Astrocyte (in vitro differentiated cells and primary cell): ENCODE data around the gene DYNLRB1. TPM values are rescaled to one million over a fixed set of nuclear protein-coding genes. Genes with fewer than 3 reads are reported as not detected.

ENCODE experiments used
- DNase-seq: peaks from one replicate; pipeline ENCODE4 v3.0.0-alpha.2; 2010; ENCODE audit warnings: low read depth
- FAIRE-seq: peaks from 2 replicates; lab custom pipeline; 2011; peaks lifted over from hg19 to GRCh38; lab: Jason Lieb, UNC
- H2AFZ ChIP-seq: 2 replicates; pipeline ENCODE4 v1.6.0; 2012; ENCODE audit warnings: low read depth, low read length, inconsistent platforms
- H3K27ac ChIP-seq: 2 replicates; pipeline ENCODE4 v1.5.1; 2011; ENCODE audit warnings: low read depth, low read length, inconsistent platforms
- H3K27me3 ChIP-seq: 2 replicates; pipeline ENCODE4 v1.6.0; 2011; ENCODE audit warnings: low read length, inconsistent platforms; ENCODE audit not compliant: insufficient read depth
- H3K36me3 ChIP-seq: 2 replicates; pipeline ENCODE4 v1.5.1; 2011; ENCODE audit warnings: low read length, inconsistent platforms; ENCODE audit not compliant: insufficient read depth
- H3K4me1 ChIP-seq: 2 replicates; pipeline ENCODE4 v1.5.1; 2011; ENCODE audit warnings: low read length, inconsistent platforms; ENCODE audit not compliant: insufficient read depth
- H3K4me2 ChIP-seq: 2 replicates; pipeline ENCODE4 v1.6.0; 2012; ENCODE audit warnings: low read length, inconsistent platforms
- H3K4me3 ChIP-seq: 2 replicates; pipeline ENCODE4 v1.5.1; 2011; ENCODE audit warnings: low read depth, mild to moderate bottlenecking, low read length, inconsistent platforms; ENCODE audit not compliant: insufficient read depth
- H3K79me2 ChIP-seq: 2 replicates; pipeline ENCODE4 v1.6.0; 2012; ENCODE audit warnings: mild to moderate bottlenecking, low read length, inconsistent platforms; ENCODE audit not compliant: insufficient read depth
- H3K9ac ChIP-seq: 2 replicates; pipeline ENCODE4 v1.6.0; 2012; ENCODE audit warnings: mild to moderate bottlenecking, low read length, inconsistent platforms
- H3K9me3 ChIP-seq: 2 replicates; pipeline ENCODE4 v1.5.1; 2012; ENCODE audit warnings: low read depth, mild to moderate bottlenecking, low read length, inconsistent platforms; ENCODE audit not compliant: insufficient read depth
- H4K20me1 ChIP-seq: 2 replicates; pipeline ENCODE4 v1.6.0; 2012; ENCODE audit warnings: low read length, inconsistent platforms; ENCODE audit not compliant: insufficient read depth
- H3K27ac Mint-ChIP-seq: one replicate; pipeline ENCODE4 v1.8.0; 2021; ENCODE audit warnings: mild to moderate bottlenecking, mixed read lengths; ENCODE audit not compliant: unreplicated experiment
- H3K27me3 Mint-ChIP-seq: one replicate; pipeline ENCODE4 v1.8.0; 2021; ENCODE audit warnings: low read depth, mixed read lengths; ENCODE audit not compliant: unreplicated experiment
- H3K36me3 Mint-ChIP-seq: one replicate; pipeline ENCODE4 v1.8.0; 2021; ENCODE audit warnings: low read depth, mixed read lengths; ENCODE audit not compliant: unreplicated experiment
- H3K4me1 Mint-ChIP-seq: one replicate; pipeline ENCODE4 v1.8.0; 2021; ENCODE audit warnings: low read depth, mixed read lengths; ENCODE audit not compliant: unreplicated experiment
- H3K4me3 Mint-ChIP-seq: one replicate; pipeline ENCODE4 v1.8.0; 2021; ENCODE audit warnings: mild to moderate bottlenecking, moderate library complexity, mixed read lengths; ENCODE audit not compliant: unreplicated experiment
- H3K9me3 Mint-ChIP-seq: one replicate; pipeline ENCODE4 v1.8.0; 2021; ENCODE audit warnings: mild to moderate bottlenecking, mixed read lengths; ENCODE audit not compliant: unreplicated experiment
- CTCF ChIP-seq: IDR thresholded peaks from 2 replicates; pipeline ENCODE4 v1.5.1; 2011; ENCODE audit warnings: low read depth, mild to moderate bottlenecking, inconsistent platforms, low read length, moderate library complexity; ENCODE audit not compliant: insufficient read depth
- EZH2 ChIP-seq: IDR thresholded peaks from 2 replicates; pipeline ENCODE4 v1.6.1; 2012; ENCODE audit warnings: mild to moderate bottlenecking, low read length, inconsistent platforms; ENCODE audit not compliant: insufficient read depth
- total RNA-seq: library from RNA; stranded (reverse); gene quantifications from 2 replicates; pipeline ENCODE4 v1.2.1, GENCODE V29; 2021

DYNLRB1 gene
- total RNA-seq, 1 donor from 2014 or later: 118 TPM

GRCh38 chr20:34491932-34492509, 24.2 kb upstream of the DYNLRB1 start:
- Mint-ChIP-seq H3K36me3 (peaks cover 17% of the 10 kb centered on the region), H3K4me1 (peaks cover 11% of the 10 kb centered on the region), H3K9me3 (no peaks in the 10 kb centered on the region), H3K27me3 (no peaks in the 10 kb centered on the region), H3K4me3 (no peak overlapping the region), H3K27ac (no peak overlapping the region)
- FAIRE-seq (no peak), DNase-seq (no peak)
- Histone ChIP-seq H3K9ac (no peak overlapping the region), H3K4me2 (no peak overlapping the region), H3K4me1 (no peaks in the 10 kb centered on the region), H4K20me1 (peaks cover 41% of the 10 kb centered on the region), H3K4me3 (no peak overlapping the region), H3K79me2 (peaks cover 11% of the 10 kb centered on the region), H3K27me3 (no peaks in the 10 kb centered on the region), H3K9me3 (no peaks in the 10 kb centered on the region), H3K27ac (no peak overlapping the region), H2AFZ (no peak overlapping the region), H3K36me3 (peaks cover 63% of the 10 kb centered on the region)
- TF ChIP-seq EZH2 (no peak), CTCF (no peak)

- Mint-ChIP-seq H3K36me3 (peaks cover 26% of the 10 kb centered on the region), H3K4me3 (no peak overlapping the region), H3K4me1 (peaks cover 11% of the 10 kb centered on the region), H3K27ac (no peak overlapping the region), H3K9me3 (no peaks in the 10 kb centered on the region), H3K27me3 (no peaks in the 10 kb centered on the region)
- no peak overlapping the region for H2AFZ ChIP-seq
- H3K79me2 ChIP-seq: peaks cover 27% of the 10 kb centered on the region
- no peaks in the 10 kb centered on the region for H3K4me1 ChIP-seq
- peaks cover 53% of the 10 kb centered on the region for H3K36me3 ChIP-seq
- no peak overlapping the region for H3K9ac ChIP-seq
- TF ChIP-seq CTCF (no peak), EZH2 (no peak)
- no peak overlapping the region for H3K4me2 ChIP-seq
- no peak for FAIRE-seq
- H3K27ac ChIP-seq: no peak overlapping the region
- H4K20me1 ChIP-seq: peaks cover 49% of the 10 kb centered on the region
- H3K4me3 ChIP-seq: no peak overlapping the region
- H3K27me3 ChIP-seq: no peaks in the 10 kb centered on the region
- H3K9me3 ChIP-seq: no peaks in the 10 kb centered on the region
- DNase-seq: no peak
Measured at GRCh38 chr20:34493646-34494045, 22.6 kb upstream of the DYNLRB1 start.

- Histone ChIP-seq H3K27ac (no peak overlapping the region), H3K9me3 (no peaks in the 10 kb centered on the region), H3K36me3 (peaks cover 40% of the 10 kb centered on the region), H3K79me2 (peaks cover 39% of the 10 kb centered on the region), H3K4me3 (no peak overlapping the region), H4K20me1 (peaks cover 52% of the 10 kb centered on the region), H3K9ac (no peak overlapping the region), H3K4me1 (no peaks in the 10 kb centered on the region), H3K27me3 (no peaks in the 10 kb centered on the region), H2AFZ (no peak overlapping the region), H3K4me2 (no peak overlapping the region)
- no peaks in the 10 kb centered on the region for H3K27me3 Mint-ChIP-seq
- H3K9me3 Mint-ChIP-seq: no peaks in the 10 kb centered on the region
- no peak overlapping the region for H3K4me3 Mint-ChIP-seq
- H3K36me3 Mint-ChIP-seq: peaks cover 32% of the 10 kb centered on the region
- FAIRE-seq (no peak), DNase-seq (no peak)
- H3K4me1 Mint-ChIP-seq: peaks cover 11% of the 10 kb centered on the region
- no peak for TF ChIP-seq CTCF
- no peak for TF ChIP-seq EZH2
- no peak overlapping the region for H3K27ac Mint-ChIP-seq
Measured at GRCh38 chr20:34495307-34495706, 20.9 kb upstream of the DYNLRB1 start.
